HG03095 (cell line): ENCODE measurements around the gene MBTPS1.
A peak's percentile ranks its signal among the peaks of the same experiment; 100 is the strongest.

Experiments used
- ATAC-seq: cut with Tn5 transposase; IDR thresholded peaks from one replicate; pipeline ENCODE4 v1.9.1; 2021; ENCODE audit warnings: moderate library complexity; ENCODE audit not compliant: unreplicated experiment

MBTPS1 gene

GRCh38 chr16:84104231-84104630, 12.5 kb downstream of the MBTPS1 start:
- no peak for ATAC-seq

GRCh38 chr16:84103678-84104077, 13.1 kb downstream of the MBTPS1 start:
- ATAC-seq: no peak

- ATAC-seq: no peak
Measured at GRCh38 chr16:84098939-84099338, 17.8 kb downstream of the MBTPS1 start.

GRCh38 chr16:84096447-84097005, 20.2 kb downstream of the MBTPS1 start:
- ATAC-seq: no peak

- no peak for ATAC-seq
Measured at GRCh38 chr16:84095466-84095865, 21.3 kb downstream of the MBTPS1 start.

GRCh38 chr16:84093879-84094270, 22.9 kb downstream of the MBTPS1 start:
- ATAC-seq: no peak

- ATAC-seq: no peak
Measured at GRCh38 chr16:84093120-84093878, 23.4 kb downstream of the MBTPS1 start.

GRCh38 chr16:84091460-84091859, 25.3 kb downstream of the MBTPS1 start:
- ATAC-seq: no peak

GRCh38 chr16:84090211-84090610, 26.5 kb downstream of the MBTPS1 start:
- no peak for ATAC-seq

GRCh38 chr16:84088695-84089395, 27.9 kb downstream of the MBTPS1 start:
- peak; percentile 81 for ATAC-seq

- no peak for ATAC-seq
Measured at GRCh38 chr16:84087466-84088151, 29.1 kb downstream of the MBTPS1 start.

GRCh38 chr16:84087001-84087400, 29.7 kb downstream of the MBTPS1 start:
- no peak for ATAC-seq

GRCh38 chr16:84086341-84086740, 30.4 kb downstream of the MBTPS1 start:
- ATAC-seq: no peak

GRCh38 chr16:84085773-84086172, 31.0 kb downstream of the MBTPS1 start:
- ATAC-seq: no peak

GRCh38 chr16:84085271-84085667, 31.5 kb downstream of the MBTPS1 start:
- no peak for ATAC-seq

- ATAC-seq: no peak
Measured at GRCh38 chr16:84084570-84085270, 32.0 kb downstream of the MBTPS1 start.

- ATAC-seq: no peak
Measured at GRCh38 chr16:84082835-84083569, 33.7 kb downstream of the MBTPS1 start.

- no peak for ATAC-seq
Measured at GRCh38 chr16:84082110-84082509, 34.6 kb downstream of the MBTPS1 start.

GRCh38 chr16:84081446-84081989, 35.2 kb downstream of the MBTPS1 start:
- no peak for ATAC-seq

GRCh38 chr16:84080813-84081212, 35.9 kb downstream of the MBTPS1 start:
- ATAC-seq: no peak
